SK-N-SH (cell line): ENCODE measurements around the gene APLP2.

ENCODE experiments used
- RCOR1 ChIP-seq: fragments of 150-350 bp; IDR thresholded peaks from 2 replicates; pipeline ENCODE4 v1.6.1; 2017; ENCODE audit warnings: antibody characterized with exemption, low read length
- TF ChIP-seq, protein P1 (sequence below): fragments of 200-600 bp; sonication (generic); IDR thresholded peaks from 2 replicates; pipeline ENCODE4 v1.6.1; 2017; ENCODE audit warnings: antibody characterized with exemption, mild to moderate bottlenecking, moderate library complexity

DNA sequence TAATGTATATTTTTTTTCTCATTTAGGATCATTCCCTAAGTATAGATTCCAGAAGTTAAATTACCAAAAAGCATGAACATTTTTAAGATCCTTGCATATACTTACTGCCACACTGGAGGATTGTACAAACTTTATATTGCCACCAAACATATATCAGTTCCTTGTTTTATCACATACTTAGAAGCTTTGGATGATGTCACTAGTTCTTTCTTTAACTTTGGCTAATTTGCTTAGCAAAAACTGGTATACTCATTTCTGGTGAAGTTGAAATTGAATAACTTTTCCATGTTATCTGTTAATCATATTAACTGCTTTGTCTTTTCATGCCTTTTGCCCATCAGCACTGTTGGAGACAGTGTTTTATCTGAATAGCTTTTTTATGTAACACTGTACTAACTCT lies 35.5 kb upstream of the APLP2 start:
- no peak for TF ChIP-seq RCOR1
- TF ChIP-seq, protein P1, sequence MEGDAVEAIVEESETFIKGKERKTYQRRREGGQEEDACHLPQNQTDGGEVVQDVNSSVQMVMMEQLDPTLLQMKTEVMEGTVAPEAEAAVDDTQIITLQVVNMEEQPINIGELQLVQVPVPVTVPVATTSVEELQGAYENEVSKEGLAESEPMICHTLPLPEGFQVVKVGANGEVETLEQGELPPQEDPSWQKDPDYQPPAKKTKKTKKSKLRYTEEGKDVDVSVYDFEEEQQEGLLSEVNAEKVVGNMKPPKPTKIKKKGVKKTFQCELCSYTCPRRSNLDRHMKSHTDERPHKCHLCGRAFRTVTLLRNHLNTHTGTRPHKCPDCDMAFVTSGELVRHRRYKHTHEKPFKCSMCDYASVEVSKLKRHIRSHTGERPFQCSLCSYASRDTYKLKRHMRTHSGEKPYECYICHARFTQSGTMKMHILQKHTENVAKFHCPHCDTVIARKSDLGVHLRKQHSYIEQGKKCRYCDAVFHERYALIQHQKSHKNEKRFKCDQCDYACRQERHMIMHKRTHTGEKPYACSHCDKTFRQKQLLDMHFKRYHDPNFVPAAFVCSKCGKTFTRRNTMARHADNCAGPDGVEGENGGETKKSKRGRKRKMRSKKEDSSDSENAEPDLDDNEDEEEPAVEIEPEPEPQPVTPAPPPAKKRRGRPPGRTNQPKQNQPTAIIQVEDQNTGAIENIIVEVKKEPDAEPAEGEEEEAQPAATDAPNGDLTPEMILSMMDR, result no peak
